Jurkat, Clone E6-1 (cell line): ENCODE data around the gene POU2F2.
A peak's percentile ranks its signal among the peaks of the same experiment; 100 is the strongest.

Experiments used
- DNase-seq: peaks from one replicate; pipeline ENCODE4 v3.0.0-alpha.2; 2011; ENCODE audit warnings: low read depth, low spot score
- H3K4me3 ChIP-seq: 2 replicates; pipeline ENCODE4 v1.5.1; 2011; ENCODE audit warnings: mild to moderate bottlenecking, low read length, control low read depth, moderate library complexity

POU2F2 gene

DNA sequence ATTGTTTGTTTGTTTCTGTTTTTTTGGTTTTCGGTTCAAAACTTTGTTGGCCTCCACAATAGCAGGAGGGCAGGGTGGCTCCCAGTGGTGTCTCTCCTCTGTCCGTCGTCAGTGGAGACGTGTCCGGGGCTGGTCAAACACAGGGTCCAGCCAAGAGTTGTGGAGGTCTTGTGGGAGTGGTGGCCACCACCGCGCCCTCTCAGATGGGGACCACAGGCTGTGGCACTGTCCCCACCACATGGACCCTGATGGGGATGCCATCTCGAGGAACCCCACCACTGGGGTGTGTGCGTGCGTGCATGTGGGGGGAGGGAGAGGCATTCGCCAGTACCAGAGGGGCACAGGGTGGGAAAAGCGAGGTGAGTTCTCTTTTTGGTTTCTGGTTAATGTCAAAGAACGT is 42.5 kb downstream of the POU2F2 start:
- DNase-seq, result no peak
- no peak overlapping the region for H3K4me3 ChIP-seq

DNA sequence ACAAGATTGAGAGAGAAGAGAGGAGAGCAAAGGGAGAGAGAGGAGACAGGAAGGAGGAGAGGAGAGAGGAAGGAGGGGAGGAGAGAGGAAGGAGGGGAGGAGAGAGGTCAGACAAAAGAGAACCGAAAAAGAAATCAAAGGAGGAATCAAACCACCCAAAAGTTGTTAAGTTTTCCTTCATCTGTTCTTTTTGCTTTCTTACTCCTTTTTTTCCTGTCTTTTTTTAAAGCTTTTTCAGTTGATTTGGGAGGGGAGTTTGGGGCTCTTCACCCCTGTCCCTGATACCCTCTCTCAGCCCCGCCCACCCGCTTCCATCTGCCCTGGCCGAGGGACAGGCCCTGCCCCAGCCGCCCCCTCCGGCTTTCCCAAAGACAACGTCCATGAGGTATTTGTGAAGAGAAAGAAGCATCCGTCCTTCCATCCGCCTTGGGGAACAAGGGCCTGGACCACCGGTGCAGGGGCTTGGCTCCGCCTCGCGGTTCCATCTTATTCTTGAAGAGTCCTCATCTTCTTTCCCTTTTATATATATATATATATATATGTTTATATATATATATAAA is 43.0 kb downstream of the POU2F2 start:
- no peak overlapping the region for H3K4me3 ChIP-seq
- DNase-seq, result no peak

DNA sequence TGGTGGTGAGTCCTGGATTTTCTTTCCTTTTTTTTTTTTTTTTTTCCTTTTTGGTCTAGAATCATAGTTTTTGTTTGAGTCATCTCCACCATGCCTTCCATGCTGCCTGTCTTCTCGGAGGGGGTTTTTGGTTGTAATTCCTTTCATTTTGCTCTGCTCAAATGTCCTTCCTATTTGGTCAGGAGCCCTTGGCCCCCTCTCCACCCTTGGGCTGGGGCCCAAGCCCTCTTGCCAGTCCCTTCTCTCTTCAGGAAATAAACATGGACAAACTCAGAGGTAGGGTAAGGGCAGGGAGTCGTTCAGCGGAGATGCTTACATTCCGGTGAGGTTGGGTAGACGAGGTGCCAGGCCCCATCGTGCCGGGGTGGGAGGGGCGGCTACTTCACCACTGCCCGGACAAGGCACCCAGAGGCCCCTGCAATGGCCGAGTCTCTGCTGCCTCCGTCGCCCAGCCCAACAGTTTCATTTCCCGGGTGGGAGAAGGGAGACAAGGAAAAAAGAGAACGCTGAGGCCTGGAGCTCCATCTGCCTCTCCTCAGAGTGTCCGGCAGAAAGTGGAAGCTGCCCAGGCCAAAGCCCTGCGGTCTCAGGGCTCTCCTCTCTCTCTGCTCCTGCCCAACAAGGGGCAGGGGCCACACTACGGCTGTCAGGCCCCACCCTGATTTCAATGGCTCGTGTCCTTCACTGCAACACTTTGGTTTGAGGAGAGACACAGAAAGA is 43.6 kb downstream of the POU2F2 start:
- no peak overlapping the region for H3K4me3 ChIP-seq
- no peak for DNase-seq

DNA sequence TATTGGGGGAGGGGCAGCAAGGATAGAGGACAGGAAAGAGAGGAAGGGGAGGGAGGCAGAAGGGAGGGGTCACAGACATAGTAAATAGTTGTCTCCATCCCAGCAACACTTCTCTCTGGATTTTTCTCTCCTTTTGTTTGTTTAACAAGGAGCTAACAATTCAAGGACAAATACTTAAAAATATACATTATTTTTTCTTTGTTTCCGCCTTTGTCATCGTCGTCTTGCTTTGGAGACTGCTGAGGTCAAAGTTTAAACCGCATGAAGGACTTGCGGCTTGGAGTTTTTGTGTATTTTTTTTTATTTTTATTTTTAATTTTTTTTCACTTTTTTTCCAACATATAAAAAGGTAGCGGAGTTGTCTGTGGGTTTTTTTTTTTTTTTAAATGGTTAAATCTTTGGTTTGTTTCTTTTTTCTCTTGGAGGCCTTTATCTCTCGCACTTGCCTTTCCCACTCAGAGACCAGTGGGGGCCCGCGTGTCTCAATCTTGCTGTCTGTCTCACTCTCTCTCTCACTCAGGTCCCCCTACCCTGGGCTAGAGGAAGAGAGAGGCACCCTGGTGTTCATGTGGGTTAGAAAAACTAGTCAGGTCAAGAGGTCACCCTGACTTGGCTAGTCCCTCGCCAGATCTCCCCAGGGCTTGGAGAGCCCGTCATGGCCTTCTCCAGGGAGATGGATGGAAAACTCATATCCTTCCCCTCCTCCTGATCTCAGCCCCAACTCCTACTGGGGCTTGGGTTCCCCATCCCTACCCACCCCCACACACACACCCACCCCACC is 45.3 kb downstream of the POU2F2 start:
- no peak overlapping the region for H3K4me3 ChIP-seq
- no peak for DNase-seq

DNA sequence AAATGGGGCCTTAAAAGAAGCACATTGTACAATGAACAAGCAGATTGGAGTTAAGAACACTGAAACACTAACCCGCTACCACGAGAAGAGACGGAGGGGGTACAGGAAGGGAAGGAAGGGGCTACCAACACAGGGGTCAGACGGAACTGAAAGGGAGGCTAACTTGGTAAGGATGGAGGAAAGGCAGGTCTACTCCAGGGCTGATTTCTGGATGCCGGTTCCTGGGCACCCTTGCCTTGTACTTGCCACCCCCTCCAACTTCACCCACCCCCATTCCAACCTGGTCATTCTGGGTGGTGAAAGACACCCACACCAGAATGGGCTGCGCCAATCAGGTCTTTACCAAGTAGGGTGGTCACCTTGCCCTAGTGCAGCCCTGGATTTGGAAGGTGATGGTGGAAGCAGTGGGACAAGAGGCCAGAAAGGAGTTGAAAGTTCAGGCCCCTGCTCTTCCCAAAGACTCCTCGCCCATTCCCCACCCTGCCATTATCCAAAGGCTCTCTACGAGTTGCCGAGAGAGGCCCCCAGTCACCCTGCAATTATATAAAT is 46.0 kb downstream of the POU2F2 start:
- H3K4me3 ChIP-seq, result no peak overlapping the region
- DNase-seq, result no peak

DNA sequence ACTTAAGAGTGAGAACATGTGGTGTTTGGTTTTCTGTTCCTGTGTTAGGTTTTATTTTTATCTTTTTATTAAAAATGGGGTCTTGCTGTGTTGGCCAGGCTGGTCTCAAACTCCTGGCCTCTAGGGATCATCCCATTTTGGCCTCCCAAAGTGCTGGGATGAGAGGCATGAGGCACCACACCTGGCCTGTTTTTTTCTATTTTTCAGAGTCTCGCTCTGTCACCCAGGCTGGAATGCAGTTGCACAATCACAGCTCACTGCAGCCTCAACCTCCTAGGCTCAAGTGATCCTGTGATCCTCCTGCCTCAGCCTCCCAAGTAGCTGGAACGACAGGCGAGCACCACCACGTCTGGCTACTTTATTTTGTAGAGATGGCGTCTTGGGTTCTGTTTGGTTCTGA is 48.7 kb downstream of the POU2F2 start:
- no peak for DNase-seq
- no peak overlapping the region for H3K4me3 ChIP-seq

DNA sequence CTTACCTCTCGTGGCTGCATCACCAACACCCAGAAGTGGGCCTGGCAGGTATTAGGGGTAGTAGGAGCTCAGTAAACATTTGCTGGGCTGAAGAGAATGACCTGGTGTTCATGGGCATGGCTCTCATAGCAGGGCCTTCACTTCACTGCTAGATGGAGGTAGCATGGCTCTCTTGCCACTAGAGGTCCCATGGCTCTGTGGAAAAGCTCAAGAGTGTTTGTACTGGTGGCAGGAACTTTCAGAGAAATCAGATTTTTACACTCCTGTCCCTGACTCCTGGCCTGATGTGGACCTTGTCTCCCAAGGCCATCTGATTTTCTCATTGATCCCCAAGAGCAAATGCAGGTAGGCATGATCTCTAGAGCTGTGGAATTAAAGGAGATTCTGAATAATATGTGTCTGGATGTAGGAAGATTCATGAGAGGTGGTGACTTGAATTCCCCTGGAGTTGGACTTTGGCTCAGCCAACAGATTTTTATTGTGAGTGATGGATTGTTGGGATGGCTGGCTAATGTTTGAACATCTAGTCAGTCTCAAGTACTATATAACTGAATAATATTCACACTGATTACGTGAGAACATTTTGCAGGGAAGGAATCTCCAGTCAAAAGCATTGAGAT is 50.6 kb downstream of the POU2F2 start:
- H3K4me3 ChIP-seq, result no peak overlapping the region
- DNase-seq, result peak; percentile 33

DNA sequence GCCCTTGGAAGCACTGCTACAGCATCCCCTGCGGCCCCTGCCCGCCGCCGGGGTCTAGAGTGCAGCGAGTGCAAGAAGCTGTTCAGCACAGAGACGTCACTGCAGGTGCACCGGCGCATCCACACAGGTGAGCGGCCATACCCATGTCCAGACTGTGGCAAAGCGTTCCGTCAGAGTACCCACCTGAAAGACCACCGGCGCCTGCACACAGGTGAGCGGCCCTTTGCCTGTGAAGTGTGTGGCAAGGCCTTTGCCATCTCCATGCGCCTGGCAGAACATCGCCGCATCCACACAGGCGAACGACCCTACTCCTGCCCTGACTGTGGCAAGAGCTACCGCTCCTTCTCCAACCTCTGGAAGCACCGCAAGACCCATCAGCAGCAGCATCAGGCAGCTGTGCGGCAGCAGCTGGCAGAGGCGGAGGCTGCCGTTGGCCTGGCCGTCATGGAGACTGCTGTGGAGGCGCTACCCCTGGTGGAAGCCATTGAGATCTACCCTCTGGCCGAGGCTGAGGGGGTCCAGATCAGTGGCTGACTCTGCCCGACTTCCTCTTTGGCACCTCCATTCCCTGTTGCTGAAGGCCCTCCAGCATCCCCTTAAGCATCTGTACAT is 51.4 kb downstream of the POU2F2 start:
- DNase-seq, result no peak

DNA sequence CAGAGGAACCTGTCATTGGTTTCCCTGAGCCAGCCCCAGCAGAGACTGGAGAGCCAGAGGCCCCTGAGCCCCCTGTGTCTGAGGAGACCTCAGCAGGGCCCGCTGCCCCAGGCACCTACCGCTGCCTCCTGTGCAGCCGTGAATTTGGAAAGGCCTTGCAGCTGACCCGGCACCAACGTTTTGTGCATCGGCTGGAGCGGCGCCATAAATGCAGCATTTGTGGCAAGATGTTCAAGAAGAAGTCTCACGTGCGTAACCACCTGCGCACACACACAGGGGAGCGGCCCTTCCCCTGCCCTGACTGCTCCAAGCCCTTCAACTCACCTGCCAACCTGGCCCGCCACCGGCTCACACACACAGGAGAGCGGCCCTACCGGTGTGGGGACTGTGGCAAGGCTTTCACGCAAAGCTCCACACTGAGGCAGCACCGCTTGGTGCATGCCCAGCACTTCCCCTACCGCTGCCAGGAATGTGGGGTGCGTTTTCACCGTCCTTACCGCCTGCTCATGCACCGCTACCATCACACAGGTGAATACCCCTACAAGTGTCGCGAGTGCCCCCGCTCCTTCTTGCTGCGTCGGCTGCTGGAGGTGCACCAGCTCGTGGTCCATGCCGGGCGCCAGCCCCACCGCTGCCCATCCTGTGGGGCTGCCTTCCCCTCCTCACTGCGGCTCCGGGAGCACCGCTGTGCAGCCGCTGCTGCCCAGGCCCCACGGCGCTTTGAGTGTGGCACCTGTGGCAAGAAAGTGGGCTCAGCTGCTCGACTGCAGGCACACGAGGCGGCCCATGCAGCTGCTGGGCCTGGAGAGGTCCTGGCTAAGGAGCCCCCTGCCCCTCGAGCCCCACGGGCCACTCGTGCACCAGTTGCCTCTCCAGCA is 52.1 kb downstream of the POU2F2 start:
- DNase-seq, result no peak
- H3K4me3 ChIP-seq, result no peak overlapping the region

More for the DNA sequence above, 51.4 kb downstream of the POU2F2 start:
- H3K4me3 ChIP-seq, result no peak overlapping the region

DNA sequence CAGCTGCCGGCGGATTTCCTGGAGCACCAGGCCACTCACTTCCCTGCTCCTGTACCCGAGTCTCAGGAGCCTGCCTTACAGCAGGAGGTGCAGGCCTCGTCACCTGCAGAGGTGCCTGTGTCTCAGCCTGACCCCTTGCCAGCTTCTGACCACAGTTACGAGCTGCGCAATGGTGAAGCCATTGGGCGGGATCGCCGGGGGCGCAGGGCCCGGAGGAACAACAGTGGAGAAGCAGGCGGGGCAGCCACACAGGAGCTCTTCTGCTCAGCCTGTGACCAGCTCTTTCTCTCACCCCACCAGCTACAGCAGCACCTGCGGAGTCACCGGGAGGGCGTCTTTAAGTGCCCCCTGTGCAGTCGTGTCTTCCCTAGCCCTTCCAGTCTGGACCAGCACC is 53.0 kb downstream of the POU2F2 start:
- no peak for DNase-seq
- no peak overlapping the region for H3K4me3 ChIP-seq

DNA sequence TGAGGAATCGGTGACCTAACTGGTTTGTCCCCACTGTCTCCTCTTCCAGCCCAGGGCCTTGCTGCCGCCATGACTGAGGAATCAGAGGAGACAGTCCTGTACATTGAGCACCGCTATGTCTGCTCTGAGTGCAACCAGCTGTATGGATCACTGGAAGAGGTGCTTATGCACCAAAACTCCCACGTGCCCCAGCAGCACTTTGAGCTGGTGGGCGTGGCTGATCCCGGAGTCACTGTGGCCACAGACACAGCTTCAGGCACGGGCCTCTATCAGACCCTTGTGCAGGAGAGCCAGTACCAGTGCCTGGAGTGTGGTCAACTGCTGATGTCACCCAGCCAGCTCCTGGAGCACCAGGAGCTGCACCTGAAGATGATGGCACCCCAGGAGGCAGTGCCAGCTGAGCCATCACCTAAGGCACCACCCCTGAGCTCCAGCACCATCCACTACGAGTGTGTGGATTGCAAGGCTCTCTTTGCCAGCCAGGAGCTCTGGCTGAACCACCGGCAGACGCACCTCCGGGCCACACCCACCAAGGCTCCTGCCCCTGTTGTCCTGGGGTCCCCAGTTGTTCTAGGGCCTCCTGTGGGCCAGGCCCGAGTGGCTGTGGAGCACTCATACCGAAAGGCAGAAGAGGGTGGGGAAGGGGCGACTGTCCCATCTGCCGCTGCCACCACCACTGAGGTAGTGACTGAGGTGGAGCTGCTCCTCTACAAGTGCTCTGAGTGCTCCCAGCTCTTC is 53.5 kb downstream of the POU2F2 start:
- H3K4me3 ChIP-seq, result no peak overlapping the region
- DNase-seq, result no peak

DNA sequence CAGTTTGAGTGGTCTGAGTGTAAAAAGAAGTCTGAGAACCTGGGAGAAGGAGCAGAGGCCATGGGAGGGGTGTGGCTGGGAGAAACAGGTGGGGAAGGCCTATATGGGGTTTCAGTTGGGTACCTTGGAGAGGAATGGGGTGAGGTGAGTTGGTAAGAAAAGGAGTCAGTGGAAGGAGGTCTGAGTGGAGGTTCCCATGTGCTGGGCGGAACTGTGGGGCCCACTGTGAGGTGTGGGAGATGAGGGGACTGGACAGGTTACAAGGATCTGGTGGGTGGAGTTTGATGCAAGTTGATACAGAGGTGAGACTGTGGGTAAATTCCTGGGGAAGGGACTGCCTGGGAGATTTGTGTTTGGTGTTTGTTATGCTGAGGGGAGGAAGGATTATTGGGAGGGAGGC is 54.2 kb downstream of the POU2F2 start:
- H3K4me3 ChIP-seq, result no peak overlapping the region
- no peak for DNase-seq

DNA sequence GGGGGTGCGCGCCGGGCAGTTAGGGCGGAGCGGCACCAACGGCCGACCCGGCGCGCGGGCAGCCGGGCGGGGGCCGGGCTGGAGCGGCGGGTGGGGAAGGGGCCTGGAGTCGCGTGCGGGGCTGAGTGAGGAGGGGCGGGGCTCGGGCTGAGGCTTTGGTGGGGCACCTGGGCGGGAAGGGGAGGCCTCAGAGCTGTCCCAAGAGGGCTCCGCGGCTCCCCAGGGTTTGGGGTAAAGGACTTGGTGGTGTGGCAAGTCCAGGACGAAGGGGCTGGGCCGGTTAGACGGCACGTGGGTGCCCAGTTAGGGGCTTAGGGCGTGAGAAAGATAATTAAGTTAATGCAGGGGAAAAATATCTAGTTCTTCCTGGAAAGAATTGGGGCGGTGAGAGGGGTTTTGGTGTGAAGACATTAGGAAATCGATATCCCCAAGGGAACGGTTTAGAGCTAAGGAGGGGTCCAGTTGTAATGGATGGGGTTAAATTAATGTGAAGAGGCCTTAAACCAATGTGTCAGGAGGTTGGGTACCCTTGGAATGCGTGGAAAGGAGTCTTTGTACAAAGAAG is 55.8 kb downstream of the POU2F2 start:
- no peak for DNase-seq

DNA sequence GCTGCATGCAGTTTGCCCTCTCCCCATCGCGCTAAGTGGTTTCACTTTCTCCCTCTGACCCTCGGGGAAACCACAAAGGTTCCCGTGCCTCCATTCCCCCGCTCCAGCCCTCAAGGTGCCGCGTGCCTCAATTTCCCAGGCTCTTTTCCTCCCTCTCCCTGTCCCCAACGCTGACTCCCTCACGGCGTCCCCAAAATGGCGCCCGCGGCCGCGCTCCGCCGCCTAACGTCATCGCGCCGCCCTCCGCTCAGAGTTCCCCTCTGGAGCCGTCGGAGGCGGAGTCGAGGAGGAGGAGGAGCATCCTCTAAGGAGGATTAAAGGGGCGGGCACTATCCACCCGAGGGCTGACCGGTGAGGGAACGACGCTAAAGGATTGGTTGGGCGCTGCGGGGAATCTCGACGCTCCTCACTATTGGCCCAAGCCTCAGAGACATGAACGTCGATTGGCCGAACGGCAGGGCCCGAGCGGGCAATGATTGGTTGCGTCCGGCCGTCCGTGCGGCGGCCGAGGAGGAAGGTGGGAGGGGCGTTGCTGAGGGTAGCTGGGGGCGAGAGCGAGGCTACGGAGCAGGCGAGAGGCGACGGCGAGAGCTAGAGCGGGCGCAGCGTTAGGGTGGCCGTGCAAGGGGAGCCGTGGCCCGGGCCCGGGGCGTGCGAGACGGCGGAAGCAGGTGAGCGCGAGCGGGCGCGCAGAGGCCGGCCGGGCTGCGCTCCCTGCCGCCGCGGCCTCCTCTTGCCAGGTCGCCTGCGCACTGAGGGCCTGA is 56.4 kb downstream of the POU2F2 start, which contains the start of gene ZNF574:
Gene ZNF574, plus strand, starts transcription at position 551 of the 764 bp plus-strand sequence. CDS start 2,441 bp downstream, outside the sequence.
- peak; percentile 99 for DNase-seq
- peak within 1 kb of the TSS; percentile 67 for H3K4me3 ChIP-seq

More for the DNA sequence above, 55.8 kb downstream of the POU2F2 start:
- peak overlapping the region; percentile 67 for H3K4me3 ChIP-seq

DNA sequence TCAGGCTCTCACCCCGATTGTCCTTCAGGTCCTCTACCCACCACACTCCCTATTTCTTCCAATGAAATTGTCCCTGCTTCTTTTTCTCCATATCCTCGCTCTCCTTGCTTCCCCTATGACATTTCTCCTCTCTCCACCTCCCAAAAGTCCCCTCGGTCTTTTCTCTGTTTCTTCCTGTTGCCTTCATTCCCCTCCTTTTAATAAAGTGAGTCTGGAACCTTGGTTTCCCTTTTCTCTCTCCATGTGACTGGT is 57.0 kb downstream of the POU2F2 start:
- DNase-seq, result no peak
- peak overlapping the region; percentile 67 for H3K4me3 ChIP-seq

DNA sequence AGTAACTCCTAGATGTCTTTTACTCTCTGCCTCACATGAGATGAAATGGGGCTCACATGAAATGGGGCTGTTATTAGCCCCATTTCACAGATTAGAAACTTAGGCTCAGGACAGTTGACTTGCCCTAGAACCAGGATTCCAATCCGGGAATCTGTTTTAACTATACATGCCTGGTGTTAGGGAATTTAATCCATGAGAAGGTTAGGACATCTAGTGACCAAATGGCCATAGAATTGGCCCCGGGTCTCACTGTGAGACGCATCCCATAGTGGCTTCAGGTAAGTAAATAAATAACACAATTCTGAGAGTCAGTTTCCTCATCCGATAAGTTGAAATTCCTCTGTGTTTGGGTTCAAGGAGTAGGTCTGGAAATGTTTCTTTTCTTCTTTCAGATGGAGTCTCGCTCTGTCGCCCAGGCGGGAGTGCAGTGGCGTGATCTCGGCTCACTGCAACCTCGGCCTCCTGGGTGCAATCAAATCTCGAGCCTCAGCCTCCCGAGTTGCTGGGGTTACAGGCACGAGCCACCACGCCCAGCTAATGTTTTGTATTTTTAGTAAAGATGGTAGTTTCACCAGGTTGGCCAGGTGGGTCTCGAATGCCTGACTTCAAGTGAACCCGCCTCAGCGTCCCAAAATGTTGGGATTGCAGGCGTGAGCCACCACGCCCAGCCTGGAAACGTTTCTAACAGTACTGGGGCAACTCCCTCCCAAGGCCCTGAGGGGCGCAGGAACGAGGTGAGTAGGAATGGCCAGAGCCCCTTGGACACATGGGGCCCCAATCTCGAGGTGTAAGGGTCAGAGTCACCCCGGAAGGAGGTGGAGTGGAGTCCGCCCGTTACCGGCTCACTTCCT is 57.5 kb downstream of the POU2F2 start:
- H3K4me3 ChIP-seq, result peak overlapping the region; percentile 67
- DNase-seq, result no peak
